PFSK-1 (cell line): ENCODE results near the gene ACTA1.

Experiments
- POLR2AphosphoS5 ChIP-seq: IDR thresholded peaks from 2 replicates; pipeline ENCODE4 v1.6.1; 2012; ENCODE audit warnings: low read depth, mild to moderate bottlenecking, control low read depth, low read length, moderate library complexity
- TF ChIP-seq, protein P1 (sequence below), 2 experiments: IDR thresholded peaks; 2 replicates each; pipeline versions ENCODE4 v1.6.1 to v1.8.0; 2011 to 2012; ENCODE audit warnings: low read depth in 2 of 2, low read length in 2 of 2, control low read depth in 1 of 2, inconsistent platforms in 1 of 2, mild to moderate bottlenecking in 1 of 2, moderate library complexity in 1 of 2; ENCODE audit not compliant: insufficient read depth in 1 of 2

DNA sequence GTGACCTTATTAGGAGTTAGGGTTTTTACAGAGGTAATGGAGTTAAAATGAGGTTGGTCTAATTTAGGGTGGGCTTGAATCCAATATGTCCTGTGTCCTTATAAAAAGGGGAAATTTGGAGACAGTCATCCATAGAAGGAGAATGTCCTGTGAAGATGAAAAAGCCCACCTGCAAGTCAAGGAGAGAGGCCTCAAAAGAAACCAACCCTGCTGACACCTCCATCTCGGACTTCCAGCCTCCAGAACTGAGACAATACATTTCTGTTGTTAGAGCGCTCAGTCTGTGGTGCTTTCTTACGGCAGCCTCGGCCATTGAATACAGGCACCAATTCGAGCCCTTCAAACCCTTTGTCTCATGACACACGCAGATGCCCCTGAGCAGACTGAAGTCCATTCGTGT, 43.8 kb downstream of the ACTA1 start:
- no peak for TF ChIP-seq POLR2AphosphoS5
- TF ChIP-seq, protein P1, sequence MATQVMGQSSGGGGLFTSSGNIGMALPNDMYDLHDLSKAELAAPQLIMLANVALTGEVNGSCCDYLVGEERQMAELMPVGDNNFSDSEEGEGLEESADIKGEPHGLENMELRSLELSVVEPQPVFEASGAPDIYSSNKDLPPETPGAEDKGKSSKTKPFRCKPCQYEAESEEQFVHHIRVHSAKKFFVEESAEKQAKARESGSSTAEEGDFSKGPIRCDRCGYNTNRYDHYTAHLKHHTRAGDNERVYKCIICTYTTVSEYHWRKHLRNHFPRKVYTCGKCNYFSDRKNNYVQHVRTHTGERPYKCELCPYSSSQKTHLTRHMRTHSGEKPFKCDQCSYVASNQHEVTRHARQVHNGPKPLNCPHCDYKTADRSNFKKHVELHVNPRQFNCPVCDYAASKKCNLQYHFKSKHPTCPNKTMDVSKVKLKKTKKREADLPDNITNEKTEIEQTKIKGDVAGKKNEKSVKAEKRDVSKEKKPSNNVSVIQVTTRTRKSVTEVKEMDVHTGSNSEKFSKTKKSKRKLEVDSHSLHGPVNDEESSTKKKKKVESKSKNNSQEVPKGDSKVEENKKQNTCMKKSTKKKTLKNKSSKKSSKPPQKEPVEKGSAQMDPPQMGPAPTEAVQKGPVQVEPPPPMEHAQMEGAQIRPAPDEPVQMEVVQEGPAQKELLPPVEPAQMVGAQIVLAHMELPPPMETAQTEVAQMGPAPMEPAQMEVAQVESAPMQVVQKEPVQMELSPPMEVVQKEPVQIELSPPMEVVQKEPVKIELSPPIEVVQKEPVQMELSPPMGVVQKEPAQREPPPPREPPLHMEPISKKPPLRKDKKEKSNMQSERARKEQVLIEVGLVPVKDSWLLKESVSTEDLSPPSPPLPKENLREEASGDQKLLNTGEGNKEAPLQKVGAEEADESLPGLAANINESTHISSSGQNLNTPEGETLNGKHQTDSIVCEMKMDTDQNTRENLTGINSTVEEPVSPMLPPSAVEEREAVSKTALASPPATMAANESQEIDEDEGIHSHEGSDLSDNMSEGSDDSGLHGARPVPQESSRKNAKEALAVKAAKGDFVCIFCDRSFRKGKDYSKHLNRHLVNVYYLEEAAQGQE (IDR thresholded peaks at IDR 0.05; ENCODE audit: insufficient read depth in 1 of 2, low read depth in 2 of 2, low read length in 2 of 2), result no peak
